OCI-M2 (cell line): Measurements from ENCODE around the gene ADGRG6.

Source experiments
- DNase-seq: peaks from one replicate; lab custom pipeline; 2025; ENCODE audit not compliant: unreplicated experiment; lab: John Stamatoyannopoulos, UW

ADGRG6 gene

DNA sequence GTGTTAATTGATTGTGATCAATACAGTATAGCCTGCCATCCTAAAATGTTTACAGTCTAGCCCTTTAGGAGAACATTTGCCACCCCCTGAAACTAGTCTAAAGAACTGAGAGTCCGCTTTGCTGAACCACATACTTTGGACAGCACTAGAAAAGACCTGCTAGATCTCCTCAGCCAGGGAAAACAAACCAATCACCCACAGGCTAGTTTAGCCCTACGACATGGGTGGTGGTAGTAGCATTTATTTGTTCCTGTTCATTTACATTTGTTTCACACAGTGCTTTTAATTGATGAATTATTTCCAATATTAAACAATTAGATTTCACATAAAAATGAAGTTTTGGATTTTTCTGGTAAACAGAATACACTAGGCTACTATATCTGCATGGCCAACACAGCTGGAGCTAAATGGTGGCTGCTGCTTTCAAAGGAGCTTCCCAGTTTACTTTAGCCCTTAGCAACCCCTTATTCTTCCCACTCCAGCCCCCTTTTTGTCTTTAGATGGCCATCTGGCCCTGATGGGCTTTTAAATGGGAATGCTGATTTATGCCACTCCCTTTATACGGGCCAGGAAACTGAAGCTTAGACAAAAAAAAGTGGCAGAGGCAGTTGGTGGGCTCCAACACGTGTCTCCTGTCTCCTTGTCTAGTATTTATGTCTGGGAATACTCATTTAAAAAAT, 72.4 kb downstream of the ADGRG6 start:
- no peak for DNase-seq

DNA sequence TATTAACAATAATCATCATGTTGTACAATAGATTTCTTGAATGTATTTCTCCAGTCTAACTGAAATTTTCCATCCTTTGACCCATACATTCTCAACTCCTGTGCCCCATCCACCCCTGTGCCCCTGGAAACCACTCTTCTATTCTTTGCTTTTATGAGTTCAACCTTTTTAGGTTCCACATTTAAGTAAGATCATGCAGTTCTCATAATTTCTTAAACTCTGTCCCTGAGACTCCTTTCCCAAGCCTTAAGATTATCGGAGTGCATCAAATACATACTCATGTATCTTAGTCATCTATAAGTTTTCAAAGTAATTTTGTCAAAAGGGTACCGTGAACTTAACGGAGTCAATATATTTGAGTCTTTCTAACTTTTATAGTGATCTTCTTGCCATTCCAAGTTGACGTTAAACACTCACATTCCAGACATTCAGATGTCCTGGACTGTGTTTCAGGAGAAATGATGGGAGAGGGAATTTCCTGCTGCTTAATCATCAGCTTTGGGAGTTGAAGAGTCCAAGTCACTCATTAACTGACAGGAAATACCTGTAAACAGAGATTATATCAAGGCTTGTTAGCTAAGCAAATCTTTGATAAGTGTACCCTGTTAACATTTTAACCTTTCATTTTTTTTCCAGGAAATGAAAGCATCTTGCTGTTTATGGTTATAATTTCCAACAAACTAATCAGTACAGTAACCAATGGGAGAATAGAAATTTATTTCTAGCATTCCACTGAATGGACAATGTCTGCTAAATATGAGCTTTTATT, 73.3 kb downstream of the ADGRG6 start:
- DNase-seq, result no peak

DNA sequence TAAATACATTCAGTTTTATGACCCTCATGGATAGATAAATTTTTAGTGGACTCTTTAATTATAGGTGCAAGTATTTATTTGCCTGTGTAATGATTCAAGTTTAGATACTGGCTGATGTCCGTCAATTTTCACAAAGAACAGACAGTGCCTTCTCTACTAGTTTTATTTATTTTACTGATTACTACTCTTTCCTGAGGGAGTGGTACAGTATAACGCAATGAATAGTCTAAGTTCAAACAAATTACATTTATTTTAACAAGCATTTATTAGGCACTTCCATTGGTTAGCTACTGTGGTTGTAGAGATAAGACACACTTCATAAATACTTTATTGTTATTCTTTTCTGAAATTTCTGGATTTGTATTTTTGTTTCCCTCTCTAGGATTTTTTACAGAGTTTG, 74.3 kb downstream of the ADGRG6 start:
- DNase-seq, result no peak

- no peak for DNase-seq
Measured at GRCh38 chr6:142376800-142377496, 75.1 kb downstream of the ADGRG6 start.

GRCh38 chr6:142377497-142377848, 75.7 kb downstream of the ADGRG6 start:
- no peak for DNase-seq

GRCh38 chr6:142378138-142378875, 76.5 kb downstream of the ADGRG6 start:
- DNase-seq, result peak; percentile 36

- DNase-seq, result no peak
Measured at GRCh38 chr6:142380626-142381025, 78.8 kb downstream of the ADGRG6 start.

GRCh38 chr6:142381181-142381580, 79.4 kb downstream of the ADGRG6 start:
- DNase-seq, result no peak

DNA sequence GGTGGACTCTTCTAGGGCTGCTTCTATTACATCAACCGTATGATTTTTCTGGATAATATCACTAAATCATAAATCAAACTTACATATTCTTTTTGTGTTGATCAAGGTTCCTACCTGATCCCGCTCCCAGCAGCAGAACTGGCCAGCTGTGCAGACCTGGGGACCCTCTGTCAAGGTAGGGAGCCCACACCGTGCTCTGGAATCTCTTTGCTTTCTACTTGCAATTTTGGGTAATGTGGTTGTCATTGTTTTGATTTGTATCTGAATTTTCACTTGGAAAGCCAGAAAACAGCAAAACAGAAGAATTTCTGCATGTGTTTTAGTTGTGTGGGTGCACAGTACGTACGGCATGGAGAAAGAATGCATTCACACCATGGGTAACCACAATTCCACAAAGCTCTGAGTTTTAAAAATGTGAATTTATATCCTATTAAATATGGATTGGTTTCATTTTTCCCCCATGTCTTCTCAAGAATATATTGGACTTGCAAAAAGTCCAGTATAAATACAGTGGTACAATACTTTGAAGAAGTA, 80.1 kb downstream of the ADGRG6 start:
- DNase-seq, result no peak

GRCh38 chr6:142384519-142385254, 82.9 kb downstream of the ADGRG6 start:
- DNase-seq, result no peak

DNA sequence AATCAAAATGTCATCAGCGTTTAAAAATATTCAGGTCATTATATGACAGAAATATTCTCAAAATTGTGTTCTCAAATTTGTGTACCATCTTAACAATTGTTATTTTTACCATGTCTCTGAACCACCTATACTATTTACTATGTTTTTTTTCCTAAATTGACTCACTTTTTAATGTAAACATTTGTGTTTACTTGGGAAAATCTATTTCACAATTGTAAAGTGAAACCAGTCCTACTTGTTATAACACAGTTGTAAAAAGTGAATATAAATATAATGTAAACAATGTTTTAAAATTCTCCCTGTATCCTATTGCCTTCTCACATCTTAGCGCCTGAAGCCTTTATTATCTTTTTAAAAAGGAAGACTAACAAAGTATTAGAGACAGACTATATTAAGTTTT, 83.5 kb downstream of the ADGRG6 start:
- no peak for DNase-seq

DNA sequence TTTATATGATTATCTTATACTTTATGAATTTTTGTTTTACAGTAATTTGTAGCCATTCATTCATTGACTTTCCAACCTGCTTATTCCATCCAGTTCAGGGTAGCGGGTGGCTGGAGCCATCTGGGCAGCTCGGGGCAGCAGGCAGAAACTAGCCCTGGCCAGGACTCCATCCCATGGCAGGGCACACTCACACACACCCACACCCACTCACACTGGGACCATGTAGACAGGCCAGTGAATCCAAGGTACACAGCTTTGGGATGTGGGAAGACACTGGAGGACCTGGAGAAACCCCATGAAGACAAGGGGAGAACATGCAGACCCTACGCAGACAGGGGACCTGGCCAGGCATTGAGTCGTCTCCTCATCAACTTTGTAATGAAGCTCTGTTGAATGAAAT, 84.8 kb downstream of the ADGRG6 start:
- DNase-seq, result no peak

DNA sequence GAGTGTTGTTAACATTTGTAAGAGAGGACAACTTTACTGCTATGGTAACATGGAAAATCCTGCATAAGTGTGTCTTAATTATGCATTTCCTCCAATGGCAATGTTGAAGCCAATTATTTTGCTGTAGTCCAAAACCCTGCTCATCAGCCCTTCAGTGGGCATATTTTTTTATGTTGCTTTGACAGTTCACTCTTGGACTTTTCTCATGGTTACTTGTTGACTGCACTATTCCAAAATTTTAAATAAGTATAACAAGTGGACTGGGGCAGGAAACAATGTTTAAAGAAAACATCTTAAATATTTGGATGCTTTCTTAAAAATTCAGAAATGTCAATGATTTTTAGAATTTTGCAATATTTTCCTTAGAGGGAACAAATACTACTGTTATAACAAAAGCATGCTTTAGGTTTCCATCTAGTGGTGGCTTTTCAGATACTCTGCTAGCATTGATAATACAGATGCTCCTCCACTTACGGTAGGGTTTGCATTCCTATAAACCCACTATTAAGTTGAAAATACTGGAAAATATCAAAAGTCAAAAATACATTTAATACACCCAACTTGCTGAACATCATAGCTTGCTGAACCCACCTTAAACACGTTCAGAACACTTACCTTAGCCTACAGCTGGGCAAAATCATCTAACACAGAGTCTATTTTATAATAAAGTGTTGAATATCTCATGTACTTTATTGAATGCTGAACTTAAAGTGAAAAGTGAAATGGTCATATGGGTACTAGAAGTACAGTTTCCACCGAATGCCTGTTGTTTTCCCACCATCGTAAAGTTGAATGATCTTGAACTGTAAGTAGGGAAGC, 86.4 kb downstream of the ADGRG6 start:
- no peak for DNase-seq

GRCh38 chr6:142395266-142395665, 93.5 kb downstream of the ADGRG6 start:
- no peak for DNase-seq

- DNase-seq, result no peak
Measured at GRCh38 chr6:142395768-142396231, 94.0 kb downstream of the ADGRG6 start.

- DNase-seq, result no peak
Measured at GRCh38 chr6:142398353-142398752, 96.5 kb downstream of the ADGRG6 start.

- DNase-seq, result no peak
Measured at GRCh38 chr6:142399739-142400138, 97.9 kb downstream of the ADGRG6 start.

- peak; percentile 70 for DNase-seq
Measured at GRCh38 chr6:142400495-142400894, 98.7 kb downstream of the ADGRG6 start.

- no peak for DNase-seq
Measured at GRCh38 chr6:142401838-142402237, 100.0 kb downstream of the ADGRG6 start.

- no peak for DNase-seq
Measured at GRCh38 chr6:142404751-142405150, 102.9 kb downstream of the ADGRG6 start.
